HepG2 (cell line): ENCODE results near the gene UGT1A7. TPM values are rescaled to one million over a fixed set of nuclear protein-coding genes. Genes with fewer than 3 reads are reported as not detected.

Experiments
- ARID4A ChIP-seq: sonication (generic); formaldehyde crosslinking; IDR thresholded peaks from 2 replicates; pipeline ENCODE4 v1.5.0; 2020; ENCODE audit warnings: mild to moderate bottlenecking, missing genetic modification reagents, borderline replicate concordance
- ASH2L ChIP-seq: fragments of 300-600, 200-600 bp; sonication (generic); IDR thresholded peaks from 2 replicates; pipeline ENCODE4 v1.7.0; 2017; ENCODE audit warnings: low read depth, mild to moderate bottlenecking, moderate library complexity, mixed read lengths, low read length; ENCODE audit not compliant: insufficient read length
- KDM6A ChIP-seq: IDR thresholded peaks from 2 replicates; pipeline ENCODE4 v1.6.1; 2016; ENCODE audit warnings: low read depth
- NR2C2 ChIP-seq: sonication (generic); formaldehyde crosslinking; IDR thresholded peaks from 2 replicates; pipeline ENCODE4 v1.4.0; 2020; ENCODE audit warnings: missing genetic modification reagents, mild to moderate bottlenecking, moderate library complexity, borderline replicate concordance
- PITX1 ChIP-seq: sonication (generic); formaldehyde crosslinking; IDR thresholded peaks from 2 replicates; pipeline ENCODE4 v1.5.1; 2020; ENCODE audit warnings: mild to moderate bottlenecking, missing genetic modification reagents
- SPEN ChIP-seq: sonication (generic); formaldehyde crosslinking; IDR thresholded peaks from 2 replicates; pipeline ENCODE4 v1.5.1; 2020; ENCODE audit warnings: low read depth, mild to moderate bottlenecking, missing genetic modification reagents
- ZFX ChIP-seq: sonication (generic); formaldehyde crosslinking; IDR thresholded peaks from 2 replicates; pipeline ENCODE4 v1.4.0; 2020; ENCODE audit warnings: mild to moderate bottlenecking, low read depth, missing genetic modification reagents, moderate library complexity
- ZNF101 ChIP-seq: sonication (generic); formaldehyde crosslinking; IDR thresholded peaks from 2 replicates; pipeline ENCODE4 v1.4.0; 2020; ENCODE audit warnings: mild to moderate bottlenecking, low read depth, missing genetic modification reagents, borderline replicate concordance
- ZNF318 ChIP-seq: sonication (generic); formaldehyde crosslinking; IDR thresholded peaks from 2 replicates; pipeline ENCODE4 v1.4.0; 2020; ENCODE audit warnings: mild to moderate bottlenecking, missing genetic modification reagents
- ZNF34 ChIP-seq: sonication (generic); formaldehyde crosslinking; IDR thresholded peaks from 2 replicates; pipeline ENCODE4 v1.4.0; 2020; ENCODE audit warnings: mild to moderate bottlenecking, missing genetic modification reagents, borderline replicate concordance
- ZNF510 ChIP-seq: sonication (generic); formaldehyde crosslinking; IDR thresholded peaks from 2 replicates; pipeline ENCODE4 v1.4.0; 2020; ENCODE audit warnings: low read depth, mild to moderate bottlenecking, missing genetic modification reagents
- ZNF710 ChIP-seq: sonication (generic); formaldehyde crosslinking; IDR thresholded peaks from 2 replicates; pipeline ENCODE4 v1.5.0; 2020; ENCODE audit warnings: mild to moderate bottlenecking, missing genetic modification reagents, borderline replicate concordance
- ZNF792 ChIP-seq: IDR thresholded peaks from 2 replicates; pipeline ENCODE4 v1.6.1; 2016
- polyA plus RNA-seq, 8 experiments: library from polyadenylated mRNA; depleted of rRNA in 3 of 8; stranded (reverse) in 7 of 8; unstranded in 1 of 8; fragments of >200 nt; fragmentation: Illumina TruSeq in 4 of 8; extraction: Trizol in 4 of 8; gene quantifications; 2 replicates each; pipeline versions ENCODE4 v1.2.1 to v1.2.3, GENCODE V29; 2011 to 2016; ENCODE audit warnings: low read depth in 4 of 8, missing spikeins in 1 of 8, mixed read lengths in 1 of 8; ENCODE audit not compliant: insufficient read depth in 1 of 8
- total RNA-seq, 5 experiments: library from RNA; depleted of rRNA; stranded (reverse); fragments of >200 nt; fragmentation: Illumina TruSeq; extraction: Trizol; gene quantifications; 2 replicates each; pipeline ENCODE4 v1.2.3, GENCODE V29; 2016; ENCODE audit warnings: low read depth in 1 of 5

UGT1A7 gene
- total and polyA plus RNA-seq, 2 of the 13 experiments (the other 11 are each of a cell fraction or from before 2014, with no cell fraction given) = not detected

- TF ChIP-seq ZNF318 (CRISPR knock-in tag) (peak; percentile 63; the same call in 1 of the 2 replicates), ZNF34 (0 out of 2 replicates have a peak, but pooled peaks have one; percentile 69), ARID4A (CRISPR knock-in tag) (peak; percentile 72; the same call in 1 of the 2 replicates), KDM6A (CRISPR knock-in tag) (0 out of 2 replicates have a peak, but pooled peaks have one; percentile 30), ASH2L (peak; percentile 36), ZNF101 (CRISPR knock-in tag) (peak; percentile 58; the same call in 1 of the 2 replicates), SPEN (CRISPR knock-in tag) (peak; percentile 51; the same call in 1 of the 2 replicates), NR2C2 (CRISPR knock-in tag) (0 out of 2 replicates have a peak, but pooled peaks have one; percentile 43), ZFX (CRISPR knock-in tag) (peak; percentile 45; the same call in 1 of the 2 replicates), ZNF510 (0 out of 2 replicates have a peak, but pooled peaks have one; percentile 8), ZNF792 (peak; percentile 14), PITX1 (CRISPR knock-in tag) (peak; percentile 71), ZNF710 (CRISPR knock-in tag) (0 out of 2 replicates have a peak, but pooled peaks have one; percentile 12)
These were observed 55.4 kb downstream of the UGT1A7 start (continued) for GRCh38 chr2:233736868-233737653.
